Putamen (tissue), 1 donor: ENCODE data around the gene SYNM.

Source experiments
- DNase-seq: peaks from one replicate; pipeline ENCODE4 v3.0.0-alpha.2; 2016; ENCODE audit warnings: low spot score

Gene SYNM

GRCh38 chr15:99084965-99085364, 19.9 kb upstream of the SYNM start:
- DNase-seq, result no peak

- DNase-seq, result no peak
These were observed 19.2 kb upstream of the SYNM start for GRCh38 chr15:99085413-99086326.

GRCh38 chr15:99086327-99086667, 18.6 kb upstream of the SYNM start:
- no peak for DNase-seq

GRCh38 chr15:99087405-99087943, 17.4 kb upstream of the SYNM start:
- no peak for DNase-seq

- no peak for DNase-seq
These were observed 14.7 kb upstream of the SYNM start for GRCh38 chr15:99090011-99090699.

GRCh38 chr15:99090938-99091337, 13.9 kb upstream of the SYNM start:
- no peak for DNase-seq

GRCh38 chr15:99092554-99093172, 12.2 kb upstream of the SYNM start:
- DNase-seq, result no peak

GRCh38 chr15:99095626-99096025, 9.3 kb upstream of the SYNM start:
- no peak for DNase-seq

- DNase-seq, result no peak
These were observed 8.5 kb upstream of the SYNM start for GRCh38 chr15:99096173-99096893.

GRCh38 chr15:99096894-99097426, 7.9 kb upstream of the SYNM start:
- no peak for DNase-seq

GRCh38 chr15:99097441-99098410, 7.2 kb upstream of the SYNM start:
- DNase-seq, result no peak

GRCh38 chr15:99098426-99098825, 6.5 kb upstream of the SYNM start:
- DNase-seq, result no peak

- no peak for DNase-seq
These were observed 5.9 kb upstream of the SYNM start for GRCh38 chr15:99098991-99099390.

- DNase-seq, result no peak
These were observed 5.2 kb upstream of the SYNM start for GRCh38 chr15:99099661-99100060.

- peak; percentile 66 for DNase-seq
These were observed 4.4 kb upstream of the SYNM start for GRCh38 chr15:99100245-99101173.

GRCh38 chr15:99101501-99101900, 3.4 kb upstream of the SYNM start:
- no peak for DNase-seq

- no peak for DNase-seq
These were observed 2.3 kb upstream of the SYNM start for GRCh38 chr15:99102332-99103235.

- DNase-seq, result no peak
These were observed 1.6 kb upstream of the SYNM start for GRCh38 chr15:99103279-99103678.
